ENCODE data around the gene RFX5. TPM values are rescaled to one million over a fixed set of nuclear protein-coding genes. Genes with fewer than 3 reads are reported as not detected.

Gene RFX5
- total and polyA plus RNA-seq, 2 donors (not counting 1 experiment from before 2014, with no cell fraction given), result 181 to 207 TPM

GRCh38 chr1:151343587-151343986, 3.5 kb downstream of the RFX5 start:
- Histone ChIP-seq H3K9me3 (ENCODE audit: control extremely low read depth in 1 of 3, control insufficient read depth in 2 of 3, insufficient read depth in 1 of 3, low read length in 2 of 3) (no peaks in the 10 kb centered on the region), H2AFZ (ENCODE audit: insufficient read depth, low read depth, low read length, poor library complexity, severe bottlenecking) (no peak overlapping the region), H3K27ac (ENCODE audit: low read length in 2 of 2) (peak overlapping the region; percentile 25 to 99), H3K4me2 (replicated peaks; ENCODE audit: low read depth, low read length, poor library complexity, severe bottlenecking) (no peak overlapping the region), H3K9ac (ENCODE audit: low read length) (no peak overlapping the region), H3K4me1 (ENCODE audit: control insufficient read depth in 2 of 2, insufficient read depth in 2 of 2, low read length in 2 of 2) (peaks cover 37 to 41% of the 10 kb centered on the region in 2 donors), H3K27me3 (replicated peaks in 1 of 4; ENCODE audit: control extremely low read depth in 1 of 4, control insufficient read depth in 3 of 4, insufficient read depth in 4 of 4, low read length in 3 of 4) (no peaks in the 10 kb centered on the region), H4K20me1 (ENCODE audit: control insufficient read depth, insufficient read depth, low read length, poor library complexity, severe bottlenecking) (no peaks in the 10 kb centered on the region), H3K36me3 (replicated peaks in 1 of 2; ENCODE audit: control extremely low read depth in 1 of 2, control insufficient read depth in 1 of 2, extremely low read depth in 1 of 2, insufficient read depth in 2 of 2, low read length in 1 of 2) (peaks cover 3 to 44% of the 10 kb centered on the region in 2 experiments), H3K79me2 (ENCODE audit: control insufficient read depth, insufficient read depth, low read length) (peaks cover 36% of the 10 kb centered on the region), H3K4me3 (ENCODE audit: control extremely low read depth in 1 of 5, extremely low read depth in 1 of 5, insufficient read depth in 1 of 5, low read depth in 2 of 5, low read length in 4 of 5) (no peak overlapping the region)
- no peak for ATAC-seq (ENCODE audit: low read depth)
- Mint-ChIP-seq H3K27me3 (no peaks in the 10 kb centered on the region), H3K9me3 (ENCODE audit: insufficient read depth) (no peaks in the 10 kb centered on the region), H3K27ac (peak overlapping the region; percentile 83), H3K4me3 (no peak overlapping the region), H3K4me1 (peaks cover 60% of the 10 kb centered on the region)
- ChIA-PET POLR2A (no interaction called here), CTCF (interaction anchor here (1.2 to 9.8 kb wide), 3 partner anchors 14 to 244 kb away, joined by 3 to 239 read pairs (median 148); partner anchors contain the start of gene PI4KB)
- no peak for DNase-seq
- WGBS (ENCODE audit: insufficient coverage), result 81% methylated on average over 9 of the region's 9 CpGs
- intact Hi-C loops (cut with micrococcal nuclease), result loop anchor here (10.0 kb wide), 1 partner anchor 179 kb away; the partner anchor contains the start of genes LYSMD1 and SCNM1
- TF ChIP-seq EZH2 (IDR thresholded peaks at IDR 0.05; ENCODE audit: borderline replicate concordance, insufficient read depth, low read depth, low read length, poor library complexity, severe bottlenecking) (no peak), CTCF (IDR thresholded peaks at IDR 0.05) (no peak)

GRCh38 chr1:151342569-151342968, 4.5 kb downstream of the RFX5 start:
- intact Hi-C loops (cut with micrococcal nuclease), result loop anchor here (10.0 kb wide), 1 partner anchor 178 kb away; the partner anchor contains the start of genes LYSMD1 and SCNM1
- H3K4me3 Mint-ChIP-seq, result no peak overlapping the region
- Histone ChIP-seq H3K4me1 (ENCODE audit: control insufficient read depth in 2 of 2, insufficient read depth in 2 of 2, low read length in 2 of 2) (peaks cover 29 to 31% of the 10 kb centered on the region in 2 donors), H3K36me3 (replicated peaks in 1 of 2; ENCODE audit: control extremely low read depth in 1 of 2, control insufficient read depth in 1 of 2, extremely low read depth in 1 of 2, insufficient read depth in 2 of 2, low read length in 1 of 2) (peaks cover 3 to 44% of the 10 kb centered on the region in 2 experiments), H4K20me1 (ENCODE audit: control insufficient read depth, insufficient read depth, low read length, poor library complexity, severe bottlenecking) (no peaks in the 10 kb centered on the region), H2AFZ (ENCODE audit: insufficient read depth, low read depth, low read length, poor library complexity, severe bottlenecking) (no peak overlapping the region), H3K4me2 (replicated peaks; ENCODE audit: low read depth, low read length, poor library complexity, severe bottlenecking) (no peak overlapping the region), H3K27me3 (replicated peaks in 1 of 4; ENCODE audit: control extremely low read depth in 1 of 4, control insufficient read depth in 3 of 4, insufficient read depth in 4 of 4, low read length in 3 of 4) (no peaks in the 10 kb centered on the region), H3K4me3 (ENCODE audit: control extremely low read depth in 1 of 5, extremely low read depth in 1 of 5, insufficient read depth in 1 of 5, low read depth in 2 of 5, low read length in 4 of 5) (no peak overlapping the region), H3K79me2 (ENCODE audit: control insufficient read depth, insufficient read depth, low read length) (peaks cover 31% of the 10 kb centered on the region), H3K27ac (ENCODE audit: low read length in 2 of 2) (peak overlapping the region in 1 of 2 donors; percentile 99), H3K9ac (ENCODE audit: low read length) (no peak overlapping the region), H3K9me3 (ENCODE audit: control extremely low read depth in 1 of 3, control insufficient read depth in 2 of 3, insufficient read depth in 1 of 3, low read length in 2 of 3) (no peaks in the 10 kb centered on the region)
- H3K27ac Mint-ChIP-seq, result peak overlapping the region; percentile 27
- TF ChIP-seq CTCF (IDR thresholded peaks at IDR 0.05) (no peak), EZH2 (IDR thresholded peaks at IDR 0.05; ENCODE audit: borderline replicate concordance, insufficient read depth, low read depth, low read length, poor library complexity, severe bottlenecking) (no peak)
- CTCF ChIA-PET, result interaction anchor here (0.7 to 9.8 kb wide), 4 partner anchors 13 to 59 kb away, joined by 3 to 239 read pairs (median 88); partner anchors contain the start of genes PI4KB and PSMB4
- no peaks in the 10 kb centered on the region for H3K9me3 Mint-ChIP-seq (ENCODE audit: insufficient read depth)
- ATAC-seq (ENCODE audit: low read depth), result no peak
- peaks cover 52% of the 10 kb centered on the region for H3K4me1 Mint-ChIP-seq
- no peak for DNase-seq
- H3K27me3 Mint-ChIP-seq, result no peaks in the 10 kb centered on the region
- POLR2A ChIA-PET, result interaction anchor here (0.6 kb wide), 1 partner anchor 77 kb away, joined by 11 read pairs; no protein-coding TSS in a partner anchor
- WGBS (ENCODE audit: insufficient coverage), result 100% methylated on average over 3 of the region's 6 CpGs

Measured in B cell (primary cell).